ENCODE results near the gene LIM2. TPM values are rescaled to one million over a fixed set of nuclear protein-coding genes. Genes with fewer than 3 reads are reported as not detected.

The LIM2 gene
- total RNA-seq, 1 experiment from 2014 or later: not detected

- no peak for DNase-seq (ENCODE audit: low read depth)
Measured at GRCh38 chr19:51396175-51396574, 8.4 kb upstream of the LIM2 start.

- peak; percentile 99 for DNase-seq (ENCODE audit: low read depth)
Measured at GRCh38 chr19:51394050-51394836, 6.5 kb upstream of the LIM2 start.

GRCh38 chr19:51392701-51393100, 4.9 kb upstream of the LIM2 start:
- no peak for DNase-seq (ENCODE audit: low read depth)

GRCh38 chr19:51391073-51391611, 3.4 kb upstream of the LIM2 start:
- no peak for DNase-seq (ENCODE audit: low read depth)

- no peak for DNase-seq (ENCODE audit: low read depth)
Measured at GRCh38 chr19:51389143-51389542, 1.4 kb upstream of the LIM2 start.

GRCh38 chr19:51386882-51387520, 773 bp downstream of the LIM2 start:
- DNase-seq (ENCODE audit: low read depth): no peak

- no peak for DNase-seq (ENCODE audit: low read depth)
Measured at GRCh38 chr19:51382004-51382403, 5.8 kb downstream of the LIM2 start.

GRCh38 chr19:51380379-51380778, 7.4 kb downstream of the LIM2 start:
- no peak for DNase-seq (ENCODE audit: low read depth)

- DNase-seq (ENCODE audit: low read depth): no peak
Measured at GRCh38 chr19:51377422-51377821, 10.4 kb downstream of the LIM2 start.

GRCh38 chr19:51375504-51376221, 12.1 kb downstream of the LIM2 start:
- DNase-seq (ENCODE audit: low read depth): no peak

GRCh38 chr19:51372649-51373504, 14.9 kb downstream of the LIM2 start, which contains the start of gene NKG7:
NKG7 (minus strand) TSS chr19:51372654; CDS start chr19:51372535, 119 bp downstream.
- DNase-seq (ENCODE audit: low read depth): no peak

GRCh38 chr19:51372021-51372648, 15.6 kb downstream of the LIM2 start:
- DNase-seq (ENCODE audit: low read depth): no peak

GRCh38 chr19:51371186-51371690, 16.5 kb downstream of the LIM2 start:
- no peak for DNase-seq (ENCODE audit: low read depth)

GRCh38 chr19:51370230-51370629, 17.5 kb downstream of the LIM2 start:
- no peak for DNase-seq (ENCODE audit: low read depth)

- DNase-seq (ENCODE audit: low read depth): no peak
Measured at GRCh38 chr19:51368366-51369282, 19.1 kb downstream of the LIM2 start, which contains the start of gene CLDND2. CLDND2 (minus strand) TSS chr19:51369003; CDS start chr19:51368577, 426 bp downstream.

- peak; percentile 97 for DNase-seq (ENCODE audit: low read depth)
Measured at GRCh38 chr19:51367565-51368365, 20.0 kb downstream of the LIM2 start.

GRCh38 chr19:51367255-51367564, 20.6 kb downstream of the LIM2 start:
- no peak for DNase-seq (ENCODE audit: low read depth)

Data from LHCN-M2 (cell line).